Type B pancreatic cell (in vitro differentiated cells): ENCODE results near the gene EHD3. TPM values are rescaled to one million over a fixed set of nuclear protein-coding genes. Genes with fewer than 3 reads are reported as not detected.

ENCODE experiments used
- DNase-seq: peaks from one replicate; pipeline ENCODE4 v3.0.0; 2021; ENCODE audit warnings: mixed read lengths; ENCODE audit not compliant: unreplicated experiment; ENCODE audit errors: extremely low spot score
- H3K27ac Mint-ChIP-seq: 2 replicates; pipeline ENCODE4 v1.8.0; 2021; ENCODE audit warnings: mild to moderate bottlenecking, mixed read lengths
- H3K27me3 Mint-ChIP-seq: 2 replicates; pipeline ENCODE4 v1.8.0; 2021; ENCODE audit warnings: mixed read lengths
- H3K36me3 Mint-ChIP-seq: 2 replicates; pipeline ENCODE4 v1.8.0; 2021; ENCODE audit warnings: mixed read lengths
- H3K4me1 Mint-ChIP-seq: one replicate; pipeline ENCODE4 v1.8.0; 2021; ENCODE audit warnings: mixed read lengths; ENCODE audit not compliant: unreplicated experiment
- H3K4me3 Mint-ChIP-seq: 2 replicates; pipeline ENCODE4 v1.8.0; 2021; ENCODE audit warnings: mild to moderate bottlenecking, mixed read lengths
- H3K9me3 Mint-ChIP-seq: 2 replicates; pipeline ENCODE4 v1.8.0; 2021; ENCODE audit warnings: mixed read lengths
- total RNA-seq: library from RNA; stranded (reverse); gene quantifications from 2 replicates; pipeline ENCODE4 v1.2.1, GENCODE V29; 2021; ENCODE audit warnings: low replicate concordance
- TF ChIP-seq, protein P1 (sequence below): fragments of 200-600 bp; sonication (generic); conservative IDR thresholded peaks from 2 replicates; pipeline ENCODE4 v1.5.0; 2021; ENCODE audit warnings: antibody characterized with exemption, mild to moderate bottlenecking

Gene EHD3
- total RNA-seq, 1 donor from 2014 or later: 8.9 TPM

DNA sequence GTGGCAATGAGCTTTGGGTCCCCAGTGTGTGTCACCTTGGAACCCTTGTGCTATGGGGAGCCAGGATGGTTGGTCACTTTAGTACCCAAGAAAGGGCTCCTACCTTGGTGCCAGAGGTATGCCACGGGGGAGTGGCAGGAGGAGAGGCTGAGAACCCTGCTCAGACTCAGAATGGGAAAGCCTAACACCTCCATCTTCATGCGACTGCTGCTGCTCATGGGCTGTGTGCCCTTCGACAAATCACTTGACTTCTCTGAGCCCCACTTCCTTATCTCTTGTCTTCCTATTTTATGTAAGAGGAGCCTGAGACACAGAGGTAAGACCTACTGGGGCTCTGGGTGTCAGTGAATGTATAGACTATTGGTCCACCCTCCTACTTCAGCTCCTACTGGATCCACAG, 25.1 kb downstream of the EHD3 start:
- Mint-ChIP-seq H3K27ac (no peak overlapping the region), H3K4me3 (no peak overlapping the region), H3K9me3 (no peaks in the 10 kb centered on the region), H3K27me3 (no peaks in the 10 kb centered on the region), H3K4me1 (no peaks in the 10 kb centered on the region), H3K36me3 (peaks cover 4% of the 10 kb centered on the region)
- DNase-seq: no peak
- TF ChIP-seq, protein P1, sequence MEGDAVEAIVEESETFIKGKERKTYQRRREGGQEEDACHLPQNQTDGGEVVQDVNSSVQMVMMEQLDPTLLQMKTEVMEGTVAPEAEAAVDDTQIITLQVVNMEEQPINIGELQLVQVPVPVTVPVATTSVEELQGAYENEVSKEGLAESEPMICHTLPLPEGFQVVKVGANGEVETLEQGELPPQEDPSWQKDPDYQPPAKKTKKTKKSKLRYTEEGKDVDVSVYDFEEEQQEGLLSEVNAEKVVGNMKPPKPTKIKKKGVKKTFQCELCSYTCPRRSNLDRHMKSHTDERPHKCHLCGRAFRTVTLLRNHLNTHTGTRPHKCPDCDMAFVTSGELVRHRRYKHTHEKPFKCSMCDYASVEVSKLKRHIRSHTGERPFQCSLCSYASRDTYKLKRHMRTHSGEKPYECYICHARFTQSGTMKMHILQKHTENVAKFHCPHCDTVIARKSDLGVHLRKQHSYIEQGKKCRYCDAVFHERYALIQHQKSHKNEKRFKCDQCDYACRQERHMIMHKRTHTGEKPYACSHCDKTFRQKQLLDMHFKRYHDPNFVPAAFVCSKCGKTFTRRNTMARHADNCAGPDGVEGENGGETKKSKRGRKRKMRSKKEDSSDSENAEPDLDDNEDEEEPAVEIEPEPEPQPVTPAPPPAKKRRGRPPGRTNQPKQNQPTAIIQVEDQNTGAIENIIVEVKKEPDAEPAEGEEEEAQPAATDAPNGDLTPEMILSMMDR: no peak

DNA sequence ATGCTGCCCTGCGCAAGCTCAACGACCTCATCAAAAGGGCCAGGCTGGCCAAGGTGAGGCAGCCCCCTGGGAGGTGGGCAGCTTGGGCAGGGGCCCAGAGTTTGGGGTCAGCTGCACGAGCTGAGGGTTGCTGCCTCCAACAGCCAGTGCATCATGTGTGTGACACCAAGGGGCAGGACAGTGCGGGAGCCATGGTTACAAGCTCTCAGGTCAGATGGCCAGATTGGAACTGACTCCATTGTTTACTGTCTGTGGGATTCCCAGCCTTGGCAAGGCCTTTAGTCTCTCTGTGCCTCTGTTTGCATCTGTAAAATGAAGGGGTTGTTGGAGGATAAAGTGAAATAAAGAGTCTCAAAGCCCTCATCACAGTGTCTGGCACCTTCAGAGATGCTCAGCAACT, 26.9 kb downstream of the EHD3 start:
- no peak for DNase-seq
- no peaks in the 10 kb centered on the region for H3K27me3 Mint-ChIP-seq
- H3K4me1 Mint-ChIP-seq: no peaks in the 10 kb centered on the region
- TF ChIP-seq, protein P1: no peak
- H3K27ac Mint-ChIP-seq: no peak overlapping the region
- H3K4me3 Mint-ChIP-seq: no peak overlapping the region
- H3K9me3 Mint-ChIP-seq: no peaks in the 10 kb centered on the region
- H3K36me3 Mint-ChIP-seq: peaks cover 8% of the 10 kb centered on the region

DNA sequence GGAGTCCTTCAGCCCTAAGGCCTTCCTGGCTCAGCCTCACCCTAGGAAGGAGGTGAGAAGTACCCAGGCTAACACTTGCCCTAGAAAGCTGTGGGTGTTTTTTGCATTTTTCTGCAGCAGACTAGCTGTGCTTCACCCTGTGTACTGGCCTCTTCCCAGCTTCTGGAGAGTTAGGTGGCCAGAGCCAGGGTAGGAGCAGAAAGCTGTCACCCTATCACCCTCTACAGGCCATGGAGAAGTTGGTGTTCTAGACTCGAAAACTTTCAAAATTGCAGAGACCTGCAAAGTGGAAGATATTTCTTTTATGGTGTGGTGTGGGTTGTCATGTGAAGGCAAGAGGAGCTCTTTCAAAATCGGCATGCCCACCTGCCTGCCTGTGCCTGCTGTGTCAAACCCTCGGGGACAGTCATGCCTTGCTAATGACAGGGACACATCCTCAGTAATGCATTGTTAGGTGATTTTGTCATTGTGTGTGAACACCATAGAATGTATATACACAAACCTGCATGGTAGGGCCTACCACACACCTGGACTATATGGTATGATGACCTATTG, 29.8 kb downstream of the EHD3 start:
- H3K27me3 Mint-ChIP-seq: no peaks in the 10 kb centered on the region
- H3K9me3 Mint-ChIP-seq: no peaks in the 10 kb centered on the region
- H3K27ac Mint-ChIP-seq: no peak overlapping the region
- TF ChIP-seq, protein P1: no peak
- H3K4me1 Mint-ChIP-seq: no peaks in the 10 kb centered on the region
- no peak for DNase-seq
- no peak overlapping the region for H3K4me3 Mint-ChIP-seq
- peaks cover 14% of the 10 kb centered on the region for H3K36me3 Mint-ChIP-seq

DNA sequence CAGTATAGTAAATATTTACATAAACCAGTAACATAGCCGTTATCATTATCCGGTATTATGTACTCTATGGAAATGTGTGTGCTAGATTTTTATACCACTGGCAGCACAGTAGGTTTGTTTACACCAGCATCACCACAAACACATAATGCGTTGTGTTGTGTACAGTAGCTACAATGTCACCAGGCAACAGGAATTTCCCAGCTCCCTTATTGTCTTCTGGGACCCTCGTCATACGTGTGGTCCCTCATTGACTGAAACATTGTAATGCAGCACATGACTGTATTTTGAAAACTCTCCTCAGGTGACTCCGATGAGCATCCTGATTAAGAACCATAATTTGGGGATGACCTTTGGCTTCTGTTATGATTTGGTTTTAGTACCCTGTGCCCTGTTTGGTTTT, 31.3 kb downstream of the EHD3 start:
- Mint-ChIP-seq H3K36me3 (peaks cover 14% of the 10 kb centered on the region), H3K9me3 (no peaks in the 10 kb centered on the region), H3K27ac (no peak overlapping the region), H3K27me3 (no peaks in the 10 kb centered on the region), H3K4me1 (no peaks in the 10 kb centered on the region), H3K4me3 (no peak overlapping the region)
- no peak for DNase-seq
- TF ChIP-seq, protein P1: no peak

DNA sequence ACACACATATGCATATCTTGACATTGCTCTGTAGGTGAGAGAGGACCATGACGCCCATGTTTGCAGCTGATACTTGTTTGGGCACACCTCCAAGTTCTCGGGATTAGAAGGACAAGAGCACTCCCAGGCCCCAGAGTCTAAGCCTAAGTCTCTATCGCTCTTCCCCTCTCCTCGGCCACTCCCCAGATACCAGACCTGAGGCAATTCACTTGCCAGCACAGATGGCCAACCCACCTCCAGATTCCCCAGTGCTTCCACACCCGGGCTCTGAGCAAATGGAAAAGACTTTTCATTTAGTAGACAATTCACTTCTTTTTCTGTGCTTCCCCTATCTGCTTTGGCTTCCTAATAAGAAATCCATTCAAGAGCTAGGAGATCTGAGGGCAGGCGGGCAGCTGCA, 32.9 kb downstream of the EHD3 start:
- DNase-seq: no peak
- Mint-ChIP-seq H3K36me3 (peaks cover 10% of the 10 kb centered on the region), H3K27ac (no peak overlapping the region), H3K4me1 (no peaks in the 10 kb centered on the region), H3K4me3 (no peak overlapping the region), H3K9me3 (no peaks in the 10 kb centered on the region), H3K27me3 (no peaks in the 10 kb centered on the region)
- TF ChIP-seq, protein P1: no peak
